Keratinocyte (primary cell): ENCODE results near the gene FNDC3A.

Experiments
- CTCF ChIP-seq, 3 experiments: IDR thresholded peaks in 1 of 3; conservative IDR thresholded peaks in 1 of 3; optimal IDR thresholded peaks in 1 of 3; 2 replicates in 2 of 3; 3 replicates in 1 of 3; pipeline versions ENCODE3 to v1.5.1; 2011; ENCODE audit warnings: low read length in 3 of 3, mild to moderate bottlenecking in 3 of 3, moderate library complexity in 2 of 3, control low read depth in 1 of 3, inconsistent platforms in 1 of 3; ENCODE audit not compliant: insufficient read depth in 2 of 3; ENCODE audit errors: extremely low read depth in 1 of 3
- EZH2 ChIP-seq: IDR thresholded peaks from one replicate; pipeline ENCODE4 v1.6.1; 2012; ENCODE audit warnings: inconsistent platforms, mild to moderate bottlenecking, low read length, moderate library complexity

DNA sequence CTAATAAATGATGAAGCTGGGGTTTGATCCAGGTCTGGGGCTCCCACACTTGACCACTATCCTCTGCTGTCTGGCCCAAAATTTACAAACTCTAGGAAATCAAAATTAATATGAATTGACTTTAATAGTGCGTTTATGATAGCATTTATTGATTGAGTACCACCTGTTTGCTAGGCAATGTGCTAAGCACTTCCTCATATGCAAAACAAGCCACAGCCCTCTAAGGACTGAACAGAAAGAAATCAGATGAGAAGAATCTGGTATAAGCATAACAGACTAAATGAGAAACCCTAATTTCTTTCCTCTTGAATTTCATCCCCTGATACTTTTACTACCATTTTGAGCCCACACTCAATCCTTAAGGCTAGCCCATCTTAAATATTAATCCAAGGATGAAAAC, 237.8 kb downstream of the FNDC3A start:
- TF ChIP-seq CTCF (optimal IDR thresholded peaks at IDR 0.05 in 1 of 3, IDR thresholded peaks at IDR 0.05 in 1 of 3, conservative IDR thresholded peaks at IDR 0.05 in 1 of 3; ENCODE audit: extremely low read depth in 1 of 3, insufficient read depth in 2 of 3, low read length in 3 of 3) (no peak), EZH2 (no peak)
